GM12865 (cell line): Measurements from ENCODE around the gene C2orf78.
"Not testable (repeated sequence)": the region's sequence is repeated elsewhere in the genome, so short reads cannot be mapped to it uniquely, and the experiment has no call there.

Experiments
- DNase-seq: peaks from one replicate; pipeline ENCODE4 v3.0.0; 2010; ENCODE audit warnings: low read depth
- H3K4me3 ChIP-seq: 2 replicates; pipeline ENCODE4 v1.5.1; 2011; ENCODE audit warnings: mild to moderate bottlenecking, low read depth, low read length, control low read depth
- TF ChIP-seq, protein P1 (sequence below): IDR thresholded peaks from 2 replicates; pipeline ENCODE4 v1.5.1; 2011; ENCODE audit warnings: low read length, control low read depth, low read depth, inconsistent platforms; ENCODE audit not compliant: insufficient read depth; ENCODE audit errors: missing control alignments

Gene C2orf78, protein sequence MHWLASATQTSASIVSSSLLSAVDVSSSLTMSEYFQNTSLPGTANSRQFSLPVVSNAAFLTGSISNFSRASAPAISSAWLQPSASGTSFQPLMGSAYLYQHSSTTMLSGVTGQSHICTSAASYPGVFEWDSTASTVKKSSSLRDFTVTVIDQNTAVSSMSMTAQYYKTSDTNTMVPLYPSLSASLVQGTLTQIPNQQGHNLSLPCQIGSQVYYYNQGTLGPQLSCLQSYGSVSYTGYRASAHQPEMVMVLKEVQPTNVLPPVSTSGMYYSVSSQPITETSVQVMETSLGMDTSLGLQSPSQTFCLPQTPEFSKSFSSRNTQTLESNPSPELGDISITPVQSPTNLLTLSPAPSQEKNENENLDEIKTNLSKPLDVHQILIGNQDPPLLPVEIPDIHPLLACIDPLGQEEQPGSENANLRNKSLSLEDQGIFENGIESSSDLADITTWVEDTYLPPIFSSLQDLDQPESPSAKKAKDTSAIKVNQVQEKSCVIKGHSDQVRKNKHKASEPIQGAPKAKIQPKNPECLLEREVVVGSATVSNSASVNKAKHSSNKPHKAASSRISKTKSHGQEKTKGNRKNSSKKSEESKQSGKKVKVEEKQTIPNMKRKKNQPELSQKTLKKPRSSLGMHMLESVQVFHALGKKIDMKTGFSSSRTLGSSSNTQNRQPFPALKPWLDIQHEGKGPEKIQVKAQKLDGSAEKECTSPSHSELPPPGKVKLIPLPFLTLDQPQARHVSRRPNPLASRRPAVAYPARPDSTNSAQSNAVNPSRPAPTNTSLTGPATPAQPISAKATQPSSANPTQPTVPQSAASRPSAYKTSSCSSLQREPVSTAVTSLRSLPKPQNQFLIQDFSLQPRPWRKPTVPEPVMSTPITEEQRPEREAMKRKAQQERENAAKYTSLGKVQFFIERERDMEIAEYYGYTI

DNA sequence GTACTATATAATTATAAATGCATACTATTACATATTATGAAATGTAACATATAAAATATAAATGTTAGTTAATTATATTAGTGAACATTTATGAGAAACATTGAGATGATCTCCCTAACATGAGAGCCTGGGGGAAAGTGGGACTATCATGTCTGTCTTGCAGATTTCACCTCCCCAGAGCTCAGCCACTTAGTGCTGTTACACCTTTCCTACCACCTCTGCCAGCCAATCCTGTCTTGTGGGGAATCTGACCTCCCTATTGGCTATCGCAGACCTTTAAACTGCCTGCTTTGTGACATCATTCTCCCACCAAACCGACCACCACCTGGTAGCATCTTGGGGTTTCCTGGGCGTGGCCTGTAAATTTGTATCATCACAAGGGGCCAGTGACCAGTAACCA is at the start of gene C2orf78:
Gene C2orf78 (plus strand): TSS at position 301 of the 400 bp plus-strand sequence. CDS start 127 bp downstream, outside the sequence.
- not testable (repeated sequence) for DNase-seq, H3K4me3 ChIP-seq

DNA sequence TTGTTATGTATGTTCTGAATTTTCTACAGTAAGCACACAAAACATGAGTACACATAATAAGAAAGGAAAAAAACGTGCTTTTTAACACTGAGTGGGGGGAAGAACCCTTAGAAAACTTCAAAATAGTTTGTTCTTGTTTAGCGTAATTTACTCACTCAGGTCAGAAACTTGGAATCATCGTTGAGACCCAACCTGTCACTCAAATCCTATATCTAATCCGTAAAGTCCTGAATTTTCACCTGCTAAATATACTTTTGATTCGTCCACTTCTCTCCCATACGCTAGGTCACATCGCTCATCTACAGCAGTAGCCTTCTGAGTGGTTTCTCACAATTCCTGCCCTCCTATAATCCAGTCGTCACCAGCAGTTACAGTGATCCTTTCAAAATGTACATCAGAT is 47.6 kb upstream of the C2orf78 start:
- peak overlapping the region; percentile 66 for H3K4me3 ChIP-seq
- TF ChIP-seq, protein P1, sequence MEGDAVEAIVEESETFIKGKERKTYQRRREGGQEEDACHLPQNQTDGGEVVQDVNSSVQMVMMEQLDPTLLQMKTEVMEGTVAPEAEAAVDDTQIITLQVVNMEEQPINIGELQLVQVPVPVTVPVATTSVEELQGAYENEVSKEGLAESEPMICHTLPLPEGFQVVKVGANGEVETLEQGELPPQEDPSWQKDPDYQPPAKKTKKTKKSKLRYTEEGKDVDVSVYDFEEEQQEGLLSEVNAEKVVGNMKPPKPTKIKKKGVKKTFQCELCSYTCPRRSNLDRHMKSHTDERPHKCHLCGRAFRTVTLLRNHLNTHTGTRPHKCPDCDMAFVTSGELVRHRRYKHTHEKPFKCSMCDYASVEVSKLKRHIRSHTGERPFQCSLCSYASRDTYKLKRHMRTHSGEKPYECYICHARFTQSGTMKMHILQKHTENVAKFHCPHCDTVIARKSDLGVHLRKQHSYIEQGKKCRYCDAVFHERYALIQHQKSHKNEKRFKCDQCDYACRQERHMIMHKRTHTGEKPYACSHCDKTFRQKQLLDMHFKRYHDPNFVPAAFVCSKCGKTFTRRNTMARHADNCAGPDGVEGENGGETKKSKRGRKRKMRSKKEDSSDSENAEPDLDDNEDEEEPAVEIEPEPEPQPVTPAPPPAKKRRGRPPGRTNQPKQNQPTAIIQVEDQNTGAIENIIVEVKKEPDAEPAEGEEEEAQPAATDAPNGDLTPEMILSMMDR: no peak
- no peak for DNase-seq

DNA sequence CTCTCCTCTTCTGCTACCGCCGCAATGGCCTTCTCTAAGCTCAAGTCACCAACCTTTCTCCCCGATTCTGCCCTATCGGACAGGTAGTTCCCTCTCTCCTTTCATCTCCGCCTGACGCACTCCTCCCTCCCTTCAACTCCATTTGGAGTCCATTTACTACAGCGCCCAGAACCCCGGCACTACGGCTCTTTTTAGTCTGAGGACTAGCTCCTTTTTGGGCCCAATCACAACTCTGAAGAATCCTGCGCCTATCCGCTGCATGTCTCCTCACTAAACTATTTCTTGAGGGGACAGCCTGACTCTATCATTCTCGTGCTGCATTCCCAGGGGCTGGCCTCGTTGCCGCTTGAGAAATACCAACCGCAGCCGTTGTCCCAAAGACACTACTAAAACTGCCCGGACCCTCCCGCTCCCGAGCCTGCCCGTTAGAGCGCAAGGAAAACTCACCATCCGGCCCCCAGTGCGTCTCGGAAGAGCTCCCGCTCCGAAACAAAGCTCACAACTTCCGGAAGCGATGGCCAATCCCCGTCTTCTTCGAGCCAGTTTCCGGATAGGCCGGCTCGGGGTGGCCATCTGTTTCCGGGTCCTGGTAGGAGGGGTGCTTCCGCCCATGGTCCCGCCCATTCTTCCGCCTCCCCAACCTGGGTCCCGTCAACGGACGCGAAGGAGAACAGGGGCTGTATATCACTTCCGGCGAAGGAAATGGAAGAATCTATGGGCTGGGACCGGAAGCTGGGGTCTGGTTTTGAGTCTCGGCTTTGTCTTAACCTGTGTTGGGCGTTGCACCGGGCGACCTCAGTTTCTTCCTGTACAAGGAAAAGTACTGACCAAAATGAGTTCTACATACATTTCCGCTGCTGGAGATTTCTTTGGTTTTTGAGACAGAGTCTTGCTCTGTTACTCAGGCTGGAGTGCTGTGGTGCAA is 46.9 kb upstream of the C2orf78 start, which contains the start of gene TPRKB:
Gene TPRKB (minus strand): TSS at position 491 of the 925 bp plus-strand sequence. CDS start 2,776 bp downstream, outside the sequence.
- TF ChIP-seq, protein P1: no peak
- H3K4me3 ChIP-seq: peak within 1 kb of the TSS; percentile 66
- peak; percentile 99 for DNase-seq

DNA sequence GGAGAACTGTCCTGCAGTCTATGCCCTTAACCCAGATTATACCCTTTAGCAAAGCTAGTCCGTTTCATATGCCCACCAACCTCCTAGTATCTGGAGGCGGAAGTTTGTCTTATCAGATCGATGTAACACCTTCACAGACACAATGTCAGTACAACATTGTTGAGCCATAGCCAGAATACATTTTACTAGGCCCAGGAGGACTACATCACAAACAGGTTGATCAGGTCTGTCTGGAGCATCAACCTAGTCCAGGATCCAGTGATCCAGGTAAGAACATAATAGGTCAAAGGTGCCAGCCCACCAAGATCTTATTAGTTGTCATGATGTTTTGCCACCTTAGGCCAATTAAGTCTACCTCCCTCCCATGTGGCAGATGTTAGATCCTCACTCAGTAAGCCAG is 44.9 kb upstream of the C2orf78 start:
- H3K4me3 ChIP-seq: no peak overlapping the region
- TF ChIP-seq, protein P1: no peak
- DNase-seq: no peak

DNA sequence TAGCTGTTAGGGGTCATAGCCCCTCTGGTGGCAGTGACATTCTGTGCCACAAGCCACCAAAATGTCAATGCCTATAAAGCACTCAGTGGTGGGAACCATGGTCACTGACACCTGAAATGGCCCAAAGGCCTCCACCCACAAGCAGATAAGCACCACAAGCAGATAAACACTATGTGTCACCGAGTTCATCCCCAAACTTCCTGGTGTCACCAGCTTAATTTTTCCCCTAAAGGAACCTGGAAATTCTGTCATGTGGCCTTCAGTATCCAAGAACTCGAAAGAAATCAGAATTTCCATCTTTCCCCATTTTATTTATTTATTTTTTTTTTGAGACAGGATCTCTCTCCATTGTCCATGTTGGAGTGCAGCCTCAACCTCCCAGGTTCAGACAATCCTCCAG is 43.2 kb upstream of the C2orf78 start:
- TF ChIP-seq, protein P1: no peak
- no peak for DNase-seq
- no peak overlapping the region for H3K4me3 ChIP-seq

DNA sequence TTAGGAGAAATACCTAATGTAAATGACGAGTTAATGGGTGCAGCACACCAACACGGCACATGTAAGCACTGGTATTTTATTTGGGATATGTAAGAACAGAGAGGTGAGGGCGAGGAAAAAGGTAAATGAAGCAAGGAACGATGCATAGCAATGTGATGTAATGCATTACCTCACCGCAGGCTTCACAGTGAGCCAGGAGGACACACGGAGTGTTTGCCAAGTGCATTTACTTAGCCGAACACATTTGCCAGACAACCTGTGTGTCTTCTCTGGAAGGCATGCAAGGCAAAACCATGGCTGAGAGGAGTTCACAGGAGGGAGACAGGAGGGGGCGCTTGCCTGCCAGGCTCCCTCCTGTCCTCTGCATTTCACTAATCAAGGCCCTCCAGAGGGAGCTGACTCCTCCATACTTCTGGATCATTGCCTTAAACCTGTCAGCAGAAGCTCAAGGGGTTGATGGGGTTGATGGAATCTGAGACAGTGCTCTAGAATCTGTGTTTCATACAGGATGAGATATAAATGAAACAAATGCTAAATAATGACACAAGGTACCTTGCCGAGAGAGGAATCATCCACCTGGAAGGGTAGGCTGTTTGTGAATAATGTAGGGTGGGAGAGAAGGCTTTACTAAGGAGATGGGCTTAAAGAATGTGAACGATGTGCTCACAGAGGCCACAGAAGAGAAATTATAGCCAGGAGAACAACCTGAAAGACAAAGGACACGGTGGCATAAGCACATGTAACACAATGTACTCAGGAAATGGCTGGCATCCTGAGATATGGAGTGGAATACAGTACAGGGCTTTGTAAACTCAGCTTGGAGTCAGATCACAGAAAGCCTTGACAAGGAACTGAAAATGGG is 37.7 kb upstream of the C2orf78 start:
- no peak for DNase-seq
- no peak overlapping the region for H3K4me3 ChIP-seq
- TF ChIP-seq, protein P1: no peak
